K562 (cell line): ENCODE measurements around the gene SLX9. TPM values are rescaled to one million over a fixed set of nuclear protein-coding genes. Genes with fewer than 3 reads are reported as not detected.

ENCODE experiments used
- GTF2E2 ChIP-seq: fragments of 200-800 bp; sonication (Bioruptor generic); IDR thresholded peaks from 2 replicates; pipeline ENCODE4 v1.6.1; 2016; ENCODE audit warnings: missing genetic modification characterization, missing compliant biosample characterization
- KLF13 ChIP-seq: fragments of 450-650 bp; IDR thresholded peaks from 2 replicates; pipeline ENCODE4 v1.6.1; 2016; ENCODE audit warnings: missing genetic modification characterization, low read depth, mild to moderate bottlenecking, missing compliant biosample characterization, moderate library complexity, borderline replicate concordance
- polyA plus RNA-seq, 8 experiments: library from polyadenylated mRNA; depleted of rRNA in 4 of 8; stranded (reverse) in 5 of 8; unstranded in 3 of 8; fragments of >200 nt; fragmentation: Nextera tagmentation in 2 of 8; fragmentation: Illumina TruSeq in 1 of 8; extraction: Ambion mirVana in 2 of 8; extraction: Trizol in 1 of 8; gene quantifications; 2 replicates each; pipeline versions ENCODE4 v1.2.1 to v1.2.3, GENCODE V29; 2011 to 2014; ENCODE audit warnings: inconsistent platforms in 1 of 8, missing spikeins in 1 of 8
- total RNA-seq, 7 experiments: library from RNA; depleted of rRNA in 6 of 7; stranded (reverse); fragments of >200 nt in 6 of 7; fragmentation: Illumina TruSeq in 2 of 7; extraction: Trizol in 2 of 7; gene quantifications; 2 replicates each; pipeline versions ENCODE4 v1.2.1 to v1.2.3, GENCODE V29; 2011 to 2021; ENCODE audit warnings: low replicate concordance in 1 of 7
- TF ChIP-seq, protein P1 (sequence below): IDR thresholded peaks from 2 replicates; pipeline ENCODE4 v1.6.1; 2014; ENCODE audit warnings: antibody characterized with exemption
- TF ChIP-seq, protein P2 (sequence below): sonication (generic); formaldehyde crosslinking; IDR thresholded peaks from 2 replicates; pipeline ENCODE4 v1.8.1; 2023; ENCODE audit warnings: mild to moderate bottlenecking, missing genetic modification reagents
- TF ChIP-seq, protein P3 (sequence below): fragments of 250-450 bp; sonication (Bioruptor Pico); IDR thresholded peaks from 2 replicates; pipeline ENCODE4 v1.8.0; 2022; ENCODE audit warnings: moderate library complexity, mild to moderate bottlenecking, inconsistent platforms
- TF ChIP-seq, protein P4 (sequence below), 2 experiments: fragments of 450-650 bp; formaldehyde crosslinking in 1 of 2; IDR thresholded peaks; 2 replicates each; pipeline versions ENCODE4 v1.4.0 to v1.6.1; 2014 to 2020; ENCODE audit warnings: mild to moderate bottlenecking in 2 of 2, borderline replicate concordance in 1 of 2, low read depth in 1 of 2
- TF ChIP-seq, protein P5 (sequence below), 2 experiments: fragments of 450-650 bp; IDR thresholded peaks; 2 replicates each; pipeline ENCODE4 v1.6.1; 2016

The SLX9 gene
- total and polyA plus RNA-seq, 9 of the 15 experiments (the other 6 are each of a cell fraction or from before 2014, with no cell fraction given) = 1.2 to 75.5 (median 16.5) TPM

DNA sequence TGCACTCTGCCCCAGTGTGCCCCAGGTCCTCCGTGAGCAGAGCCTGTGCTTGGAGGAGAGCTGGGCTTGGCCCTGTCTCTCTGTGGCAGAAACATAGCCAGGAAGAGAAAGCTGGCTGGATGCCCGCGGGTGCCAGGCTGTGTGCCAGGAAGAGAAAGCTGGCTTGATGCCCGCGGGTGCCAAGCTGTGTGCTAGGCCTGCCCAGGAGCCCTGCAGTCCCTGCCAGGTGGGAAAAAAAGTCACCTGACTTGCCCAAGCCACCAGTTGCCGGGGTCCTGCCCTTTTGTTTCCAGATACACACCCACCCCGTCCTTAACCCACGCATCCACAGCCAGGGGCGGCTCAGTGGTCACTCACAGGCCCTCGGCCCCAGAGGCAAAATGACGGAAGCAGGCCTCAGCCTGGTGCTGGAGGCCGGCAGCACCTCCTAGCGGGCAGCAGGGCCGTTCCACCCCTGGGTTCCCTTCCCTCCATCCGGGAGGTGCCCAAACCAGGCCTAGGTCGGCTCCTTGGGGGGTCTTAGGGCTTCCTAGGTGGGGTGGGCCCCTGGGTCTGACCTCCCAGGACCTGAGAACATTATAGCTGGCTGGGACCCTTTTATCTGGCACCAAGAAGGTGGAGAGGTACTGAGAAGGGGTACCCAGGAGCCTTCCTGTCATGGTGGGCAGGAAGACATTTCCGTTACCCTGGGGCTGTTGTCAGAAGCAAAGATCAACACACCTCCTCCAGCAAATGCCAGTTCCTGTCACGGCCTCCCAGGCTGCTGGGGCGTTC, 28.3 kb upstream of the SLX9 start (continued):
- TF ChIP-seq, protein P1, sequence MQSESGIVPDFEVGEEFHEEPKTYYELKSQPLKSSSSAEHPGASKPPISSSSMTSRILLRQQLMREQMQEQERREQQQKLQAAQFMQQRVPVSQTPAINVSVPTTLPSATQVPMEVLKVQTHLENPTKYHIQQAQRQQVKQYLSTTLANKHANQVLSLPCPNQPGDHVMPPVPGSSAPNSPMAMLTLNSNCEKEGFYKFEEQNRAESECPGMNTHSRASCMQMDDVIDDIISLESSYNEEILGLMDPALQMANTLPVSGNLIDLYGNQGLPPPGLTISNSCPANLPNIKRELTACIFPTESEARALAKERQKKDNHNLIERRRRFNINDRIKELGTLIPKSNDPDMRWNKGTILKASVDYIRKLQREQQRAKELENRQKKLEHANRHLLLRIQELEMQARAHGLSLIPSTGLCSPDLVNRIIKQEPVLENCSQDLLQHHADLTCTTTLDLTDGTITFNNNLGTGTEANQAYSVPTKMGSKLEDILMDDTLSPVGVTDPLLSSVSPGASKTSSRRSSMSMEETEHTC = no peak
- TF ChIP-seq GTF2E2 (tag) = no peak
- TF ChIP-seq, protein P2, sequence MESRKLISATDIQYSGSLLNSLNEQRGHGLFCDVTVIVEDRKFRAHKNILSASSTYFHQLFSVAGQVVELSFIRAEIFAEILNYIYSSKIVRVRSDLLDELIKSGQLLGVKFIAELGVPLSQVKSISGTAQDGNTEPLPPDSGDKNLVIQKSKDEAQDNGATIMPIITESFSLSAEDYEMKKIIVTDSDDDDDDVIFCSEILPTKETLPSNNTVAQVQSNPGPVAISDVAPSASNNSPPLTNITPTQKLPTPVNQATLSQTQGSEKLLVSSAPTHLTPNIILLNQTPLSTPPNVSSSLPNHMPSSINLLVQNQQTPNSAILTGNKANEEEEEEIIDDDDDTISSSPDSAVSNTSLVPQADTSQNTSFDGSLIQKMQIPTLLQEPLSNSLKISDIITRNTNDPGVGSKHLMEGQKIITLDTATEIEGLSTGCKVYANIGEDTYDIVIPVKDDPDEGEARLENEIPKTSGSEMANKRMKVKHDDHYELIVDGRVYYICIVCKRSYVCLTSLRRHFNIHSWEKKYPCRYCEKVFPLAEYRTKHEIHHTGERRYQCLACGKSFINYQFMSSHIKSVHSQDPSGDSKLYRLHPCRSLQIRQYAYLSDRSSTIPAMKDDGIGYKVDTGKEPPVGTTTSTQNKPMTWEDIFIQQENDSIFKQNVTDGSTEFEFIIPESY (CRISPR knock-in tag) = no peak
- TF ChIP-seq, protein P3, sequence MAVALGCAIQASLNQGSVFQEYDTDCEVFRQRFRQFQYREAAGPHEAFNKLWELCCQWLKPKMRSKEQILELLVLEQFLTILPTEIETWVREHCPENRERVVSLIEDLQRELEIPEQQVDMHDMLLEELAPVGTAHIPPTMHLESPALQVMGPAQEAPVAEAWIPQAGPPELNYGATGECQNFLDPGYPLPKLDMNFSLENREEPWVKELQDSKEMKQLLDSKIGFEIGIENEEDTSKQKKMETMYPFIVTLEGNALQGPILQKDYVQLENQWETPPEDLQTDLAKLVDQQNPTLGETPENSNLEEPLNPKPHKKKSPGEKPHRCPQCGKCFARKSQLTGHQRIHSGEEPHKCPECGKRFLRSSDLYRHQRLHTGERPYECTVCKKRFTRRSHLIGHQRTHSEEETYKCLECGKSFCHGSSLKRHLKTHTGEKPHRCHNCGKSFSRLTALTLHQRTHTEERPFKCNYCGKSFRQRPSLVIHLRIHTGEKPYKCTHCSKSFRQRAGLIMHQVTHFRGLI (CRISPR knock-in tag) = no peak
- TF ChIP-seq, protein P4, sequence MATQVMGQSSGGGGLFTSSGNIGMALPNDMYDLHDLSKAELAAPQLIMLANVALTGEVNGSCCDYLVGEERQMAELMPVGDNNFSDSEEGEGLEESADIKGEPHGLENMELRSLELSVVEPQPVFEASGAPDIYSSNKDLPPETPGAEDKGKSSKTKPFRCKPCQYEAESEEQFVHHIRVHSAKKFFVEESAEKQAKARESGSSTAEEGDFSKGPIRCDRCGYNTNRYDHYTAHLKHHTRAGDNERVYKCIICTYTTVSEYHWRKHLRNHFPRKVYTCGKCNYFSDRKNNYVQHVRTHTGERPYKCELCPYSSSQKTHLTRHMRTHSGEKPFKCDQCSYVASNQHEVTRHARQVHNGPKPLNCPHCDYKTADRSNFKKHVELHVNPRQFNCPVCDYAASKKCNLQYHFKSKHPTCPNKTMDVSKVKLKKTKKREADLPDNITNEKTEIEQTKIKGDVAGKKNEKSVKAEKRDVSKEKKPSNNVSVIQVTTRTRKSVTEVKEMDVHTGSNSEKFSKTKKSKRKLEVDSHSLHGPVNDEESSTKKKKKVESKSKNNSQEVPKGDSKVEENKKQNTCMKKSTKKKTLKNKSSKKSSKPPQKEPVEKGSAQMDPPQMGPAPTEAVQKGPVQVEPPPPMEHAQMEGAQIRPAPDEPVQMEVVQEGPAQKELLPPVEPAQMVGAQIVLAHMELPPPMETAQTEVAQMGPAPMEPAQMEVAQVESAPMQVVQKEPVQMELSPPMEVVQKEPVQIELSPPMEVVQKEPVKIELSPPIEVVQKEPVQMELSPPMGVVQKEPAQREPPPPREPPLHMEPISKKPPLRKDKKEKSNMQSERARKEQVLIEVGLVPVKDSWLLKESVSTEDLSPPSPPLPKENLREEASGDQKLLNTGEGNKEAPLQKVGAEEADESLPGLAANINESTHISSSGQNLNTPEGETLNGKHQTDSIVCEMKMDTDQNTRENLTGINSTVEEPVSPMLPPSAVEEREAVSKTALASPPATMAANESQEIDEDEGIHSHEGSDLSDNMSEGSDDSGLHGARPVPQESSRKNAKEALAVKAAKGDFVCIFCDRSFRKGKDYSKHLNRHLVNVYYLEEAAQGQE (IDR thresholded peaks at IDR 0.05; ENCODE audit: borderline replicate concordance) = peak; percentile 79
- TF ChIP-seq, protein P4 (CRISPR knock-in tag; IDR thresholded peaks at IDR 0.05; ENCODE audit: low read depth) = no peak
- TF ChIP-seq, protein P5, sequence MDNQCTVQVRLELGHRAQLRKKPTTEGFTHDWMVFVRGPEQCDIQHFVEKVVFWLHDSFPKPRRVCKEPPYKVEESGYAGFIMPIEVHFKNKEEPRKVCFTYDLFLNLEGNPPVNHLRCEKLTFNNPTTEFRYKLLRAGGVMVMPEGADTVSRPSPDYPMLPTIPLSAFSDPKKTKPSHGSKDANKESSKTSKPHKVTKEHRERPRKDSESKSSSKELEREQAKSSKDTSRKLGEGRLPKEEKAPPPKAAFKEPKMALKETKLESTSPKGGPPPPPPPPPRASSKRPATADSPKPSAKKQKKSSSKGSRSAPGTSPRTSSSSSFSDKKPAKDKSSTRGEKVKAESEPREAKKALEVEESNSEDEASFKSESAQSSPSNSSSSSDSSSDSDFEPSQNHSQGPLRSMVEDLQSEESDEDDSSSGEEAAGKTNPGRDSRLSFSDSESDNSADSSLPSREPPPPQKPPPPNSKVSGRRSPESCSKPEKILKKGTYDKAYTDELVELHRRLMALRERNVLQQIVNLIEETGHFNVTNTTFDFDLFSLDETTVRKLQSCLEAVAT (IDR thresholded peaks at IDR 0.05) = no peak
- TF ChIP-seq KLF13 (tag) = no peak
